ENCODE results near the gene DNAJC17.

DNAJC17 gene

GRCh38 chr15:40723919-40724318 is 83.4 kb downstream of the DNAJC17 start:
- DNase-seq: no peak

GRCh38 chr15:40722934-40723333 is 84.3 kb downstream of the DNAJC17 start:
- no peak for DNase-seq

GRCh38 chr15:40722354-40722753 is 84.9 kb downstream of the DNAJC17 start:
- DNase-seq: no peak

GRCh38 chr15:40721701-40722100 is 85.6 kb downstream of the DNAJC17 start:
- no peak for DNase-seq

- no peak for DNase-seq
Observed at GRCh38 chr15:40716165-40716564, 91.1 kb downstream of the DNAJC17 start.

Data from NCI-H2227 treated with DMSO at 0.1 percent for 48 hours (cell line).